NCI-H1092 treated with DMSO at 0.1 percent for 48 hours (cell line): ENCODE results near the gene GASK1A.

Experiments
- DNase-seq: peaks from one replicate; lab custom pipeline; 2025; lab: John Stamatoyannopoulos, UW

The GASK1A gene

GRCh38 chr3:43013256-43013655 lies 34.1 kb downstream of the GASK1A start:
- no peak for DNase-seq

- DNase-seq = no peak
Observed at GRCh38 chr3:43013743-43014155, 34.6 kb downstream of the GASK1A start.

GRCh38 chr3:43014241-43014640 lies 35.1 kb downstream of the GASK1A start:
- DNase-seq = no peak

- DNase-seq = no peak
Observed at GRCh38 chr3:43014956-43015355, 35.8 kb downstream of the GASK1A start.

GRCh38 chr3:43015572-43015971 lies 36.5 kb downstream of the GASK1A start:
- no peak for DNase-seq

GRCh38 chr3:43015991-43016865 lies 37.1 kb downstream of the GASK1A start:
- no peak for DNase-seq

- DNase-seq = no peak
Observed at GRCh38 chr3:43017004-43017403, 37.9 kb downstream of the GASK1A start.

GRCh38 chr3:43017593-43018195 lies 38.6 kb downstream of the GASK1A start:
- DNase-seq = no peak

- DNase-seq = no peak
Observed at GRCh38 chr3:43018246-43018645, 39.1 kb downstream of the GASK1A start.

- no peak for DNase-seq
Observed at GRCh38 chr3:43019006-43019809, 40.1 kb downstream of the GASK1A start.

- no peak for DNase-seq
Observed at GRCh38 chr3:43019826-43020225, 40.7 kb downstream of the GASK1A start.

- no peak for DNase-seq
Observed at GRCh38 chr3:43021186-43021585, 42.1 kb downstream of the GASK1A start.

- no peak for DNase-seq
Observed at GRCh38 chr3:43022121-43022520, 43.0 kb downstream of the GASK1A start.

GRCh38 chr3:43023066-43023465 lies 44.0 kb downstream of the GASK1A start:
- no peak for DNase-seq

- no peak for DNase-seq
Observed at GRCh38 chr3:43023746-43024145, 44.6 kb downstream of the GASK1A start.

- DNase-seq = no peak
Observed at GRCh38 chr3:43024181-43024885, 45.2 kb downstream of the GASK1A start.

- DNase-seq = no peak
Observed at GRCh38 chr3:43025423-43025822, 46.3 kb downstream of the GASK1A start.

GRCh38 chr3:43028001-43028400 lies 48.9 kb downstream of the GASK1A start:
- DNase-seq = no peak

GRCh38 chr3:43028678-43029490 lies 49.8 kb downstream of the GASK1A start:
- DNase-seq = no peak

GRCh38 chr3:43030162-43030935 lies 51.2 kb downstream of the GASK1A start:
- DNase-seq = no peak
